Measurements from ENCODE around the gene BICDL2. TPM values are rescaled to one million over a fixed set of nuclear protein-coding genes. Genes with fewer than 3 reads are reported as not detected.

BICDL2 gene, protein sequence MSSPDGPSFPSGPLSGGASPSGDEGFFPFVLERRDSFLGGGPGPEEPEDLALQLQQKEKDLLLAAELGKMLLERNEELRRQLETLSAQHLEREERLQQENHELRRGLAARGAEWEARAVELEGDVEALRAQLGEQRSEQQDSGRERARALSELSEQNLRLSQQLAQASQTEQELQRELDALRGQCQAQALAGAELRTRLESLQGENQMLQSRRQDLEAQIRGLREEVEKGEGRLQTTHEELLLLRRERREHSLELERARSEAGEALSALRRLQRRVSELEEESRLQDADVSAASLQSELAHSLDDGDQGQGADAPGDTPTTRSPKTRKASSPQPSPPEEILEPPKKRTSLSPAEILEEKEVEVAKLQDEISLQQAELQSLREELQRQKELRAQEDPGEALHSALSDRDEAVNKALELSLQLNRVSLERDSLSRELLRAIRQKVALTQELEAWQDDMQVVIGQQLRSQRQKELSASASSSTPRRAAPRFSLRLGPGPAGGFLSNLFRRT
- 0.28 and 0.59 TPM in 2 replicates for total RNA-seq

GRCh38 chr16:3036726-3037315, at the start of gene BICDL2:
BICDL2 (minus strand) TSS chr16:3036944; CDS start chr16:3035496, 1,448 bp downstream.

DNA sequence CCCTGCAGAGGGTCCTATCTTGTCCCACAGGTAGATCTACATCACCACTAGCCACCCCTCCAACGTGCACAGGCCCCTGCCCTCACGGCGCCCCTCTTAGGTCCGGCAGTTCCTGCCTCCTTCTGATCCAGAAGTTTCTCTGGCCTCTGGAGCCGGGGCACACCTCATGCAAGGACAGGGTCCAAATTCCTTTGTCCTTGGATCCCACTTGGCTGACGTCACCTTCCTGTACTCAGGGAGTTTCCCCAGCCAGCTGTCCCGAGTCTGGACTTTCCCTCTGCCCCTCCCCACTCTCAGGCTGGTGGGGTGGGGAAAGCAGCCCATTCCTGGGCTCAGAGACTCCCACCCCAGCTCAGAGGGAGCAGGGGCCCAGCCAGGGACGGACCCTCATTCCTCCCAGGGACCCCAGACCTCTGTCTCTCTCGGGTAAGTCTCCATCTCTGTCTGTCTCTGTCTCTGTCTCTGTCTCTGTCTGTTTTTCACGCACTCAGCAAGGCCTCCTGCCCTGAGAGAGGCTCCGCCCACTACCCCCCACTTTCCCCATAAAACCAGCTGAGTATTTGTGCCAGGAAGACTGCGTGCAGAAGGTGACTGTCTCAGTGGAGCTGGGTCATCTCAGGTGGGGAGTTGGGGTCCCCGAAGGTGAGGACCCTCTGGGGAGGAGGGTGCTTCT, 28.5 kb upstream of the BICDL2 start, which contains the start of gene IL32:
IL32 (plus strand) TSS at position 572 of the 673 bp plus-strand sequence. CDS start 172 bp downstream, outside the sequence.

DNA sequence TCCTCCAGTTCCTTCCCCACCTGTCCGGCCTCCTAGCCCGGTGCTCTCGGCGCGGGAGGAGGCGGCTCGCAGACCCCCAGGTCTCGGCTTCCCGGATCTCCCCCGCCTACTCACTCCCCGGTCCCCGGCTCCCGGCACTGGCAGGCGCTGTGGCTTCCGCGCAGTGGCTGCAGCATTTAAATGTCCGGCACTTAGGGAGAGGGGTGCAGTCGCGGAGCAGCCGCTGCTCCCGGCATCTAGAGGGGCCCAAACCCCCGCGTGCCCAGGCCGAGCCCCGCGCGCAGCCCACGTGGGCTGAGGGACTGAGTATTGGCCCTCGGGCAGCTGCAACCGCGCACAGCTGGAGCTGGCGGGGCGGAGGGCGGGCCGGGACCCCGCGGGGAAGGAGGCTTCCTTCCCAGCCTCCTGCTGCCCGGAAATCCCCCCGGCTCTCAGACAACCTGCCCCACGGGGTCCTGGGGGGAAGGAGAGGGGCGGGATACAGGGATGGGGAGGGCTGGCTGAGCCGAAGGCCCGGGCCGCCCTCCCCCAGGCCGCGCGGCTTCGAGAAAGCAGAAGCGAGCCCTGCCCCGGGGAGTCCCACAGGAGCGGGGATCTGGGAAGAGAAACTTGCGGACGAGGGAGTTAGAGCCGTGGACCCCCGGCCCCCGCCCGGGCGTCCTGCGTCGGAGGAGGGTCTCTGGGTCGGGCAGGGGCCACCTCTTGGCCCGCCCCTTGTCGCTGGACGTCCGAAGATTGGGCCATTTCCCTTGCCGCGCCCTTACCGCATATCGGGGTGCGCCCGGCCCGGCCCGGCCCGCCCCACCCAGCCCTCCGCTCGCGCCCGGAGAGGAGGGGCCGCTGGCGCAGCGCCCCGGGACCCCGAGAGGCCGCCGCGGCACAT, 9.3 kb upstream of the BICDL2 start, which contains the start of gene MMP25:
MMP25 (plus strand) TSS at position 804 of the 883 bp plus-strand sequence. CDS start 357 bp downstream, outside the sequence.

DNA sequence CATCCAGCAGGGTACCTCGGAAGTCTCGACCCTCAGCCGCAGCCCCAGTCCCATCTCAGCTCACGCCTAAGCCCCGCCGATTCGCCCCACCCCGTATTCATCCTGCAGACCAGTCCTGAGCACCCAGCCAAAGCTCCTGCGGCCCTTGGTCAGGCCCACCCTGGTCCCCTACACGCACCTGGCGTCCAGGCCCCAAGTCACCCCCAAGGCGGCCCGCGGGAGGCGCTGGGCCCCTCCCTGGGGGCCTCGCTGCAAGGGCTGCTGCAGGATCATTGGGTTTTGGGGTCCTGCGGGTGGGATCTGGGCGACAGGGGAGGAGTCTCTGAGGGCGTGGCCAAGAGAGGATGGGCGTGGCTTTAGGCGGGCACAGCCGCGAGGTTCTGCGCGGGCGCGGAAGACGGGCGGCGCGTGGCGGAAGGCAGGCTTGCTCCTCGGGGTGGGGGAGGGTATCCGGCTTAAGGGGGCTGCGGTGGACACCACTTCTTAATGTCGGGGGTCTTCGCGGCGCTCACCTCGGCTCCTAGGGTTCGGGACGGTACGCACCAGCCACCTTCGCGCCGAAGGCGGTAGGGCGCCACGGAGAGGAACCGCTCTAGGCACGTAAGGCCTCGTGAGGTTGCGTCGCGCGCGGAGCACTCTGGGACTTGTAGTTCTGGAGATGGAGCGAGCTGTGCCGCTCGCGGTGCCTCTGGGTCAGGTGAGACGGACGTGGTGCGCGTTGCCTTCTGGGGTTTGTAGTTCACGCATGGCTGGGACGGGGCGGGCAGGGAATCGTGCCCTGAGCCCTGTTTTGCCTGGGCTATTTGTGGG, 12.9 kb downstream of the BICDL2 start, which contains the start of the genes HCFC1R1 and THOC6:
HCFC1R1 (minus strand) TSS at position 274 of the 810 bp plus-strand sequence; CDS start at position 273, 1 bp downstream.
THOC6 (plus strand) TSS at position 367 of the 810 bp plus-strand sequence; CDS start at position 659, 292 bp downstream.

GRCh38 chr16:3020247-3020603, 16.5 kb downstream of the BICDL2 start, which contains the start of gene TNFRSF12A:
TNFRSF12A (plus strand) TSS chr16:3020368; CDS start chr16:3020398, 30 bp downstream.

GRCh38 chr16:3017794-3018506, 18.8 kb downstream of the BICDL2 start, which contains the start of gene CLDN6:
CLDN6 (minus strand) TSS chr16:3018183; CDS start chr16:3016021, 2,162 bp downstream.

DNA sequence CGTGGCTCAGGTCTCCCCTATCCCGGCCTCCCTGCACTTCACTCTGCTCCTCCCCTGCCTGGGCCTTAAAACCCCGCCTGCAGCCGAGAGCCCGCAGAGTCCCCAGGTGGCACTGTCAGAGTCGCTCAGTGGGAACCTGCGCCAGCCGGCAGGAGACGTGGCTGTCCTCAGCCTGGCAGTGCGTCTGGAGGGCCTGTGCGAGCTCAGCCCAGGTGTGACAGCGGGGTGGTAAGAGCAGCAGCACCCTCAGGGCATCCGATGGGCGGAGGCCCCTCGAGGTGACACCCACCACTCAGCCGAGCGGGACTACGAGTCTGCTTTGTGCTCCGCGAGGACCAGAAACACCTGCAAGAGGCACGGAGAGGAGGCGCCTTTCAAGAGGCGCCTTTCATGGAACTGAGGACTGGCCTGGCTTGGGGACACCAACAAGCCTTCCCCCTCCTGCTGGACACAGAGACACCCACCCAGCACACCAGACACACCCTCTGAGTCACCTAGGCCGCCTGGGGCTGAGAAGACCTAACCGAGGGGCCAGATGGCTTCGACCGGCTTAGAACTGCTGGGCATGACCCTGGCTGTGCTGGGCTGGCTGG, 23.8 kb downstream of the BICDL2 start, which contains the start of gene CLDN9:
CLDN9 (plus strand) TSS at position 96 of the 593 bp plus-strand sequence; CDS start at position 536, 440 bp downstream.

DNA sequence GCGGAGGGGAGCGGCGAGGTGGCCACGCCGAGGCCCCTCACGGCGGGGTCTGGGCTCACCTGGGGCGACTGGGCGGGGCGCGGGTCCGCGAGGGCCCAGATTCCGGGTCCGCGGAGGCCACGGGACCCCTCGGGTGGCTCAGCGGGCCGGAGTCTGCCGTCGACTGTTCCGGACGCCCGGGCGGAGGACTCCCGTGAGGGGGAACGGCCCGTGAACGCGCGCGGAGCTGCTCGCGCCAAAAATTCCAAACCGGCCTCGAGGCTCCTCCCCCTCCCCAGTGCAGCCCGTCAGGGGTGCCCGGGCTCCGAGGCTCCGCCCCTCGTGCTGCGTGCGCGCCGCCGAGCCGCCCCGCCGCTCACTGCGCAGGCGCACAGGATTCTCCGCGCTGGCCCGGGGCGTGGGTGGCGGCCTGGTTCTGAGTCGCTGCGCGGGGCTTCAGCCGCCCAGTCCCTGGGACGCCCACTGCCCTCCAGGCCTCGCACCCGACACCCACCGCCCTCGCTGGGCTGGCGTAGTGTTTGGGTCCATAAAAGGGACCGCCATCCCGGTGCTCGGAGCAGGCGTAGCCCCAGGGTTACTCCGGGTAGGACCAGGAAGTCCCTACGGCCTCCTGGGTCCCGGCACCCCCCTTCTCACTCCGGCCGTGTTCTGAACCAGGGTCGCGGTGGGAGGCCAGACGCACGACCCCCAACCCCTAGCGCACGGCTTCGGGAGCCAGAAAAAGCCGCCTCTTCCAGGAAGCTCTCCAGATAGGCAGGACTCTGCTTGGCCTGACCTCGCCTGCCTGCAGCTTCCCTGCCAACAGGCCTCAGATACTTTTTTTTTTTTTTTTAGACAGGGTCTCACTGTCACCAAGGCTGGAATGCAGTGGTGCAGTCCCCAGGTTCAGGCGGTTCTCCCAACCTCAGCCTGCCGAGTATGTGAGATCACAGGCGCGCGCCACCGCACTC, 56.2 kb downstream of the BICDL2 start, which contains the start of gene PKMYT1:
PKMYT1 (minus strand) TSS at position 220 of the 950 bp plus-strand sequence. CDS start 789 bp downstream, outside the sequence.

Other genes starting within 250 kb of the BICDL2 start
- not detected in 2 replicates for gene PRSS33, start 249.4 kb downstream of the BICDL2 start, total RNA-seq
- not detected in 2 replicates for gene PRSS41, start 238.5 kb downstream of the BICDL2 start, total RNA-seq
- not detected in 2 replicates for gene PRSS21, start 219.7 kb downstream of the BICDL2 start, total RNA-seq
- not detected in 2 replicates for gene ZG16B, start 206.6 kb downstream of the BICDL2 start, total RNA-seq
- not detected in 2 replicates for gene PRSS22, start 178.8 kb downstream of the BICDL2 start, total RNA-seq
- gene FLYWCH2, start 153.7 kb downstream of the BICDL2 start, total RNA-seq, result 37.6 and 59.4 TPM in 2 replicates
- gene FLYWCH1, start 125.0 kb downstream of the BICDL2 start, total RNA-seq, result 44.8 and 58.7 TPM in 2 replicates
- not detected in 2 replicates for gene KREMEN2, start 72.7 kb downstream of the BICDL2 start, total RNA-seq
- gene PAQR4, start 67.6 kb downstream of the BICDL2 start, total RNA-seq, result 0.89 and 4.6 TPM in 2 replicates
- 0.59 and 4.2 TPM in 2 replicates for gene PKMYT1, start 56.5 kb downstream of the BICDL2 start, total RNA-seq
- gene CLDN9, start 24.0 kb downstream of the BICDL2 start, total RNA-seq, result not detected in 2 replicates
- gene CLDN6, start 18.8 kb downstream of the BICDL2 start, total RNA-seq, result 0.30 TPM in 1 of 2 replicates, not detected in the other
- gene TNFRSF12A, start 16.6 kb downstream of the BICDL2 start, total RNA-seq, result 267 and 333 TPM in 2 replicates
- 7.8 and 11.3 TPM in 2 replicates for gene HCFC1R1, start 13.0 kb downstream of the BICDL2 start, total RNA-seq
- gene THOC6, start 12.9 kb downstream of the BICDL2 start, total RNA-seq, result 13.2 and 15.4 TPM in 2 replicates
- not detected in 2 replicates for gene MMP25, start 9.6 kb upstream of the BICDL2 start, total RNA-seq
- gene IL32, start 28.7 kb upstream of the BICDL2 start, total RNA-seq, result 12.5 and 23.7 TPM in 2 replicates
- gene ZSCAN10, start 62.4 kb upstream of the BICDL2 start, total RNA-seq, result not detected in 2 replicates
- 12.2 and 14.9 TPM in 2 replicates for gene ZNF205, start 75.6 kb upstream of the BICDL2 start, total RNA-seq
- 8.0 and 14.0 TPM in 2 replicates for gene ZNF213, start 98.1 kb upstream of the BICDL2 start, total RNA-seq
- gene OR1F1, start 151.3 kb upstream of the BICDL2 start, total RNA-seq, result not detected in 2 replicates
- gene ZNF200, start 198.2 kb upstream of the BICDL2 start, total RNA-seq, result 8.0 and 10.1 TPM in 2 replicates
- 0.14 TPM in 1 of 2 replicates, not detected in the other for gene MEFV, start 219.7 kb upstream of the BICDL2 start, total RNA-seq
- gene ZNF263, start 246.5 kb upstream of the BICDL2 start, total RNA-seq, result 44.5 and 45.7 TPM in 2 replicates

Data from smooth muscle cell of the umbilical artery (primary cell).